Endometrium (tissue), 2 donors: ENCODE results near the gene HCST.
"Not testable (repeated sequence)": the region's sequence is repeated elsewhere in the genome, so short reads cannot be mapped to it uniquely, and the experiment has no call there.

Source experiments
- FAIRE-seq: peaks from 2 replicates; lab custom pipeline; 2012; peaks lifted over from hg19 to GRCh38; lab: Jason Lieb, UNC
- donor health status: control.
- donor health status: control.

The HCST gene

GRCh38 chr19:35901854-35902661 is at the start of gene HCST:
TSS of gene HCST (plus strand) at chr19:35902529. CDS start at chr19:35902594, 65 bp downstream.
- FAIRE-seq = no peak

- no peak for FAIRE-seq
Measured at GRCh38 chr19:35853038-35853756, 49.1 kb upstream of the HCST start.

GRCh38 chr19:35856546-35857149 is 45.7 kb upstream of the HCST start, which contains the start of gene KIRREL2:
TSS of gene KIRREL2 (plus strand) at chr19:35856911. CDS start at chr19:35857120, 209 bp downstream.
- no peak for FAIRE-seq

- FAIRE-seq = no peak
Measured at GRCh38 chr19:35858311-35858710, 44.0 kb upstream of the HCST start.

GRCh38 chr19:35859414-35859813 is 42.9 kb upstream of the HCST start:
- FAIRE-seq = no peak

GRCh38 chr19:35860436-35860817 is 41.9 kb upstream of the HCST start:
- FAIRE-seq = no peak

- FAIRE-seq = no peak
Measured at GRCh38 chr19:35860818-35861639, 41.3 kb upstream of the HCST start.

- FAIRE-seq = no peak
Measured at GRCh38 chr19:35861640-35862160, 40.6 kb upstream of the HCST start.

- no peak for FAIRE-seq
Measured at GRCh38 chr19:35862528-35862927, 39.8 kb upstream of the HCST start.

- no peak for FAIRE-seq
Measured at GRCh38 chr19:35863018-35863417, 39.3 kb upstream of the HCST start.

- no peak for FAIRE-seq
Measured at GRCh38 chr19:35868172-35868822, 34.0 kb upstream of the HCST start, which contains the start of gene APLP1. TSS of gene APLP1 (plus strand) at chr19:35868574. CDS start at chr19:35868637, 63 bp downstream.

GRCh38 chr19:35868823-35869326 is 33.5 kb upstream of the HCST start:
- no peak for FAIRE-seq

GRCh38 chr19:35869327-35870123 is 32.8 kb upstream of the HCST start:
- FAIRE-seq = no peak

GRCh38 chr19:35870124-35870736 is 32.1 kb upstream of the HCST start:
- not testable (repeated sequence) for FAIRE-seq

GRCh38 chr19:35870798-35871197 is 31.5 kb upstream of the HCST start:
- no peak for FAIRE-seq

GRCh38 chr19:35871611-35872010 is 30.7 kb upstream of the HCST start:
- FAIRE-seq = no peak

- FAIRE-seq = no peak
Measured at GRCh38 chr19:35872180-35872579, 30.1 kb upstream of the HCST start.

- no peak for FAIRE-seq
Measured at GRCh38 chr19:35874392-35874930, 27.9 kb upstream of the HCST start.

- FAIRE-seq = no peak
Measured at GRCh38 chr19:35879068-35879467, 23.3 kb upstream of the HCST start.
